ENCODE measurements around the gene TSPAN13.

DNA sequence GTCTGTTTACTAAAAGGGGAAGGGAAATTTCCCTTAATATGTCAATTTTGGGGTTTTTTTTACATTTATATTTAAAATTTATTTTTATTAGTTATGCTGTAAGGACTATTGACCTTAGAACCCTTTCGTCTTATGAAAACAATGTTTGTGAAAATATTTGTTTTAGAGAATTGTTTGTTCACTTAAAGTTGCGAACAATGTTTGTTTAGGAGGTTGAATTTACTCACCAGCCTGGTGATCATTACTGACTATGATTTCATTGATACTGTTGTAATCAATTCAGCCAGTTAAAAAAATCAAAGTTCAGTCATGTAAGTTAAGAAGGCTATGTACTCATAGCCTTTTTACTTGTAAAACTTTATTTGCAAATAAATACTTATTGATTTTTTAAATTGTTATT is 27.4 kb upstream of the TSPAN13 start:
- TF ChIP-seq POLR2A (IDR thresholded peaks at IDR 0.05; ENCODE audit: low read length), result no peak
- no peak for TF ChIP-seq CEBPB (IDR thresholded peaks at IDR 0.05)
- TF ChIP-seq, protein P1, sequence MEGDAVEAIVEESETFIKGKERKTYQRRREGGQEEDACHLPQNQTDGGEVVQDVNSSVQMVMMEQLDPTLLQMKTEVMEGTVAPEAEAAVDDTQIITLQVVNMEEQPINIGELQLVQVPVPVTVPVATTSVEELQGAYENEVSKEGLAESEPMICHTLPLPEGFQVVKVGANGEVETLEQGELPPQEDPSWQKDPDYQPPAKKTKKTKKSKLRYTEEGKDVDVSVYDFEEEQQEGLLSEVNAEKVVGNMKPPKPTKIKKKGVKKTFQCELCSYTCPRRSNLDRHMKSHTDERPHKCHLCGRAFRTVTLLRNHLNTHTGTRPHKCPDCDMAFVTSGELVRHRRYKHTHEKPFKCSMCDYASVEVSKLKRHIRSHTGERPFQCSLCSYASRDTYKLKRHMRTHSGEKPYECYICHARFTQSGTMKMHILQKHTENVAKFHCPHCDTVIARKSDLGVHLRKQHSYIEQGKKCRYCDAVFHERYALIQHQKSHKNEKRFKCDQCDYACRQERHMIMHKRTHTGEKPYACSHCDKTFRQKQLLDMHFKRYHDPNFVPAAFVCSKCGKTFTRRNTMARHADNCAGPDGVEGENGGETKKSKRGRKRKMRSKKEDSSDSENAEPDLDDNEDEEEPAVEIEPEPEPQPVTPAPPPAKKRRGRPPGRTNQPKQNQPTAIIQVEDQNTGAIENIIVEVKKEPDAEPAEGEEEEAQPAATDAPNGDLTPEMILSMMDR (IDR thresholded peaks at IDR 0.05), result no peak
- TF ChIP-seq RNF2 (IDR thresholded peaks at IDR 0.05; ENCODE audit: borderline replicate concordance, low read depth), result no peak
- no peak for TF ChIP-seq JUNB (IDR thresholded peaks at IDR 0.05)
- TF ChIP-seq, protein P2, sequence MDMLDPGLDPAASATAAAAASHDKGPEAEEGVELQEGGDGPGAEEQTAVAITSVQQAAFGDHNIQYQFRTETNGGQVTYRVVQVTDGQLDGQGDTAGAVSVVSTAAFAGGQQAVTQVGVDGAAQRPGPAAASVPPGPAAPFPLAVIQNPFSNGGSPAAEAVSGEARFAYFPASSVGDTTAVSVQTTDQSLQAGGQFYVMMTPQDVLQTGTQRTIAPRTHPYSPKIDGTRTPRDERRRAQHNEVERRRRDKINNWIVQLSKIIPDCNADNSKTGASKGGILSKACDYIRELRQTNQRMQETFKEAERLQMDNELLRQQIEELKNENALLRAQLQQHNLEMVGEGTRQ (IDR thresholded peaks at IDR 0.05), result no peak
- no peak for TF ChIP-seq SREBF2 (IDR thresholded peaks at IDR 0.05)
- no peak for TF ChIP-seq RCOR1 (IDR thresholded peaks at IDR 0.05; ENCODE audit: low read depth, low read length)
- no peak for TF ChIP-seq JUN (IDR thresholded peaks at IDR 0.05)
- no peak for TF ChIP-seq NR3C1 (IDR thresholded peaks at IDR 0.05)
- no peak for TF ChIP-seq EHF (CRISPR knock-in tag; IDR thresholded peaks at IDR 0.05)

All from A549 (cell line).